NOMO-1 treated with dmso at 0.1 percent for 144 hours (cell line): ENCODE data around the gene AGPAT1.
"Not testable (repeated sequence)": the region's sequence is repeated elsewhere in the genome, so short reads cannot be mapped to it uniquely, and the experiment has no call there.

Experiments
- DNase-seq: peaks from one replicate; lab custom pipeline; 2025; ENCODE audit not compliant: unreplicated experiment; lab: John Stamatoyannopoulos, UW

The AGPAT1 gene, protein sequence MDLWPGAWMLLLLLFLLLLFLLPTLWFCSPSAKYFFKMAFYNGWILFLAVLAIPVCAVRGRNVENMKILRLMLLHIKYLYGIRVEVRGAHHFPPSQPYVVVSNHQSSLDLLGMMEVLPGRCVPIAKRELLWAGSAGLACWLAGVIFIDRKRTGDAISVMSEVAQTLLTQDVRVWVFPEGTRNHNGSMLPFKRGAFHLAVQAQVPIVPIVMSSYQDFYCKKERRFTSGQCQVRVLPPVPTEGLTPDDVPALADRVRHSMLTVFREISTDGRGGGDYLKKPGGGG

GRCh38 chr6:32175711-32176475 lies at the start of gene AGPAT1:
AGPAT1 (minus strand) TSS chr6:32176084; CDS start chr6:32171496, 4,588 bp downstream.
- peak; percentile 95 for DNase-seq

DNA sequence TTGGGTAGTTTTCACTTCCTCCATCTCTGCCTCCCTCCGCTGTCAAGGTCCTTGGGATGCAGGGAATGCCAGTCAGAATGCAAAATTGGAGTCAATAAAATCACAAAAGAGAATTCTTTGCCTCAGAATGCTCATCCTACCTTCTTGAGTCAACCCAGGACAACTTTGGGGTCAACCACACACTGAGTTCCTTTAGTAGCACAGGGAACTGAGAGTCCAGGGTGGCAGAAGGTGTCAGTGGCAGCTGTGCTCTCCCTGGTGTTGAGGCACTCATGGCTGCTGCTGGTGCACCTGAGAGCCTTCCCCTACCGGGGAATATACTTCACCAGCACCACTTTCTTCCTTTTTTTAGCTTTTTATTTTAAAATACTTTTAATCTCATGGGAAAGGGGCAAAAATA lies 48.8 kb upstream of the AGPAT1 start:
- no peak for DNase-seq

DNA sequence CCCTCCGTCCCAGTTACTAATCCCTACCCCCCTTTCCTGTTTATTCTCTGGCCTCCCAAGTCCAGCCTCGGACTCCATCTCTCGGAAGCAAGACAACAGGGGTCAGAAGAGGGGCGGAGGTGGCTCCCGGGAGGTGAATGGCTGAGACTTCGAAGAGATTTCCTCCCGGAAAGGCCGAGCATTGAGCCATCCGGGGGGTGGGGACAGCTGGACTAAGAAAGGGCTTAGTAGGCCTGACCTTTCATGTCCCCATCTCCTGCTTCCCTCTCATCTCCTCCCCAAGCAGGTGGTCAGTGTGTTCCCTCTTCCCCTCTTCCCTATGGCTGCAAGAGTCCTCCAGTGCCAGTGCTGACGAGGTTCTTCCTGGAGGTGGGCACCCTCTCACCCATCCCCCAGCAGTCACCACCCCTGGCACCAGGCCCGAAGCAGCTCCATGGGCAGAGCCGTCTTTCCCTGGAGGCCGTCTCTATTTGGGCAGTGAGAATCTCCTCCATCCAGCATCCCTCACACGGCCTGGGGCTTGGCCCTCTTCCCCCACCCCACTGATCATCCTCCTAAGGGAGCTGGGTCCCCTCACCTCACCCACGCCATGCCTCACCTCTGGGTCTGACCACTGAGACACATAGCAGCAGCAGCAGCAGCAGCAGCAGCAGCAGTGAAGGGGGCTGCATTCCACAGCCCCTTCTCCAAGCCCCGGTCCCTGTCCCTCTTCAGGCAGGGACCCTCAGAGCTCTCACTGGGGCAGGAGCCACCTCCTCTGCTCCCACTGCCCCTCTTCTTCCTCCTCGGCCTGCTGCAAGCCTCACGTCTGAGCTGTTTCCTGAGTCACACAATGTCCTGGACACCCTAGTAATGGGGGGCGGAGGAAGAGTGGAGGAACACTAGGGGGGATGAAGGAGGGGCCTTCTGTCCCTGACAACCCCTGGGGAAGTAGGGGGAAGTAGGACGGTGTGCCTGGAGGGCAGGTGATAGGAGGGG lies 47.7 kb upstream of the AGPAT1 start, which contains the start of gene NOTCH4:
Gene NOTCH4, minus strand, starts transcription at position 810 of the 978 bp plus-strand sequence. Its CDS starts 139 bp downstream, at position 671.
- no peak for DNase-seq

GRCh38 chr6:32222333-32223230 lies 46.7 kb upstream of the AGPAT1 start:
- DNase-seq = peak; percentile 5

DNA sequence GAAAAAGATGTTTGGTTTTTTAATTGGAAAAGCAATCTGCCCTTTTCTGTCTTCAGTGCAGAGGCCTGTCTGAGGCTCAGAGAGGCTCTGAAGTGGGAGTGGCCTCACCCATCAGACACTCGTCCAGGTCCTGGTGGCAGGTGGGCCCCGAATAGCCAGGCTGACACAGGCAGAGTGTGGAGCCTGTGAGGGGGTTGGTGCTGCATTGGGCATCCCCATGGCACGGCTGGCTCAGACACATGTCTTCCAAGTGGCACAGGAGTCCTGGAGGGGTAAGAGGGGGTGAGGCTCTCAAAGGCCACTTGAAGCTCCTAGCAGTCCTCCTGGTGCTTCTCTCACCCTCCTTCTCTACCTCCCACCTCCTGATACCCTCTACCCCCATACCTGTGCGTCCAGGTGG lies 44.1 kb upstream of the AGPAT1 start:
- DNase-seq = no peak

DNA sequence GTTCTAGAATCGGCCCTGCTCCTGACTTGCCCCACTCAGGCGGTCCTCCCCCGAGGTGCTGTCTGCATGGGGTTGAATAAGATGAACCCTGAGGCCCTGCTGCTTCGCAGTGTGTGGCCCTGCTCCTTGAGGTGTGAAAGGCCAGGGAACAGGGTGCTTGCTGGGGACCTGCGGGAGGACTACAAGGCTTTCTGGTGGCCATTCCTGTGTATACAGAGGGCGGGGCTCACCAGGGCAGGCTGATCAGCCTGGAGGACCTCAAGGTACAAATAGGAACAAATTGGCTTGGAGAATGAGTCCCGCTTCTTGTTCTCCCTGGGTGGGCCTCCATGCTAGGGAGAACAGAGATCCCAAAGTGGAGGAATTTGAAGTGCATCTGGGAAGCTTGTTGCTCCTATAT lies 42.3 kb upstream of the AGPAT1 start:
- DNase-seq = no peak

- DNase-seq = no peak
Measured at GRCh38 chr6:32216998-32217397, 41.1 kb upstream of the AGPAT1 start.

GRCh38 chr6:32216285-32216684 lies 40.4 kb upstream of the AGPAT1 start:
- no peak for DNase-seq

DNA sequence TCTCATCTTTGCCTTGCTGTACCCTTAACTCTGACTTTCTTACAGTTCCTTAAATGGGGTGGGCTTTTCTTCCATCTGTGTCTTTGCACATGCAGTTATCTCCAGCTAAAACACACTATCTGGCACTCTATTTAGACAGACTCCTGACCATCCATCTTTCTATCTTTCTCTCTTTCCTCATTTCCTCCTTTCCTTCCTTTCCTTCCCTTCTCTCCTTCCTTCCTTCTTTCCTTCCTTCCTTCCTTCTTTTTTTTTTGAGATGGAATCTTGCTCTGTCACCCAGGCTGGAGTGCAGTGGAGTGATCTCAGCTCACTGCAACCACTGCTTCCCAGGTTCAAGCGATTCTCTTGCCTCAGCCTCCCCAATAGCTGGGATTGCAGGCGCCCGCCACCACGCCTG lies 39.7 kb upstream of the AGPAT1 start:
- no peak for DNase-seq

GRCh38 chr6:32214126-32214525 lies 38.2 kb upstream of the AGPAT1 start:
- no peak for DNase-seq

DNA sequence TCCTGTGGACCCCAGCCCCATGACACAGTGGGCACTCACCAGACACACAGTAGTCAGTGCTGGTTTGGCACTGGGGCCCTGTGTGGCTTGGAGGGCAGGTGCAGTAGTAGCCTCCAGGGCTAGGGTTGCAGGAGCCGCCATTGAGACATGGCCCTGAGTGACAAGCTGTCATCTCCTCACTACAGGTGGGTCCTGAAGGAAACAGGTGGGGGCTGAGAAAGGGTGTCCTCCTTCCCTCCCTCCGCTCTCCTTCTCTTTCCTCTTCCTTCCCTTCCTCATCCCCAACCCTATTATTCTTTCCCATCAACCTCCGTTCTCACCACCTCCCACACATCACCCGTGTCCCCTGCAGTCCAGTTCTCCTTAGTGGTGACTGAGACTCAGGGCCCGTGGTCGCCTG lies 37.8 kb upstream of the AGPAT1 start:
- DNase-seq = no peak

- DNase-seq = no peak
Measured at GRCh38 chr6:32212076-32212760, 36.3 kb upstream of the AGPAT1 start.

GRCh38 chr6:32211432-32211831 lies 35.5 kb upstream of the AGPAT1 start:
- DNase-seq = not testable (repeated sequence)

DNA sequence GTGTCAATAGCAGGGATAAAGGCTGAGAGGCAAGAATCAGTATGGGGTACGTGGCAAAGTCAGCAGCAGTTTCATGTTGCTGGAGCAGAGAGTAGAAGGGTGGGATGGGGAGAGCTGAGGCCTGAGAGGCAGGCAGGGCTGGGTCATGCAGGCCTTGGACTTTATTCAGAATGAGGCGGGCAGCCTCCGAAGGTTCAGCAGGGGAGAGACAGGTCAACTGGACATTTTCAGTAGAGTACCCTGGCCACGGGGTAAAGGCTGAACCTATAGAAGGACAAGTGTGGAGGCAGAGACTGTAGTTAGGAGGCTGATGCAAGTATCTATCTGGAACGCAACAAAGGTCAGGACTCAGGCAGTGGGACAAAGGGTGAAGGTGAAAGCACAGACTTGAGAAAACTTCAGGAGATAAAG lies 34.3 kb upstream of the AGPAT1 start:
- no peak for DNase-seq

DNA sequence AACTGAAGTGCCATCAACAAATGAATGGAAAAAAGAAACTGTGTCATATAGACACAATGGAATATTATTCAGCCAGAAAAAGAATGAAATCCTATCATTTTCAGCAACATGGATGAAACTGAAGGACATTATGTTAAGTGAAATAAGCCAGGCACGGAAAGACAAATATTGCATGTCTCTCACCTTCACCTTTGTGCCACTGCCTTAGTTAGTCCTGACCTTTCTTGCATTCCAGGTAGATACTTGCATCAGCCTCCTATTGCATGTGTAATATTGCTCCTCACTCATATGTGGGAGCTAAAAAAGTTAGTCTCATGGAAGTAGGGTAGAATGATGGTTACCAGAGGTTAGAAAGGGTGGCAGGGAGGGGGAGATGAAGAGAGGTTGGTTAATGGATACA lies 33.1 kb upstream of the AGPAT1 start:
- DNase-seq = no peak

DNA sequence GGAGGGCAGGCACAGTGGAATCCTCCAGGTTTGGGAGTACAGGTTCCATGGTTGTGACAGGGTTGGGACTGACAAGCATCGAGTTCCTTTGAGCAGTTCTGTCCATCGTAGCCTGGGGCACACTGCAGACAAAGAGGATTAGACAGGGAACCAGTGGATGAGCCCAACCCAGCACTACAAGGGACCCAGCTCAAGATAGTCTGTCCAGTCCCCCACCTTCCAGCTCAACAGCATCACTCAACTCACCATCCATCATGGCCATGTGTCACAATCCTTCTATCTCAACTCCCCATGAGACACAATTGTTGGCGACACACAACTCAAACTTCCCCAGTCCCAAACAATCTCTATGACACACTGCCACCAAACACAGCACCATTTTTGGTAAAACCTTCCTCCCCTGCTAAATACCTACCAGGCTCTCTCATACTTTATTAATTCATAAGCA lies 28.4 kb upstream of the AGPAT1 start:
- no peak for DNase-seq

- DNase-seq = no peak
Measured at GRCh38 chr6:32203426-32204267, 27.8 kb upstream of the AGPAT1 start.

GRCh38 chr6:32202186-32202585 lies 26.3 kb upstream of the AGPAT1 start:
- DNase-seq = no peak
